Fibroblast of villous mesenchyme (primary cell): Measurements from ENCODE around the gene PBX1. TPM values are rescaled to one million over a fixed set of nuclear protein-coding genes. Genes with fewer than 3 reads are reported as not detected.
"Not testable (repeated sequence)": the region's sequence is repeated elsewhere in the genome, so short reads cannot be mapped to it uniquely, and the experiment has no call there.

Experiments
- DNase-seq: peaks from one replicate; pipeline ENCODE4 v3.0.0-alpha.2; 2010; ENCODE audit warnings: low read depth
- H3K4me3 ChIP-seq: 2 replicates; pipeline ENCODE4 v1.5.1; 2011; ENCODE audit warnings: low read depth, mild to moderate bottlenecking, low read length
- CTCF ChIP-seq: IDR thresholded peaks from 2 replicates; pipeline ENCODE4 v1.5.1; 2012; ENCODE audit warnings: low read depth, mild to moderate bottlenecking, low read length; ENCODE audit not compliant: insufficient read depth
- total RNA-seq: library from RNA; depleted of rRNA; stranded (reverse); fragments of >200 nt; gene quantifications from 2 replicates; pipeline ENCODE4 v1.2.3, GENCODE V29; 2012

Gene PBX1
- total RNA-seq, 1 donor: 67.4 TPM

- no peak for TF ChIP-seq CTCF
- DNase-seq: peak; percentile 58
- H3K4me3 ChIP-seq: no peak overlapping the region
These were observed 43.6 kb downstream of the PBX1 start for GRCh38 chr1:164602480-164603093.

- not testable (repeated sequence) for DNase-seq, H3K4me3 ChIP-seq
These were observed 44.8 kb downstream of the PBX1 start for GRCh38 chr1:164603805-164604204.

- no peak for TF ChIP-seq CTCF
- no peak overlapping the region for H3K4me3 ChIP-seq
- DNase-seq: peak; percentile 25
These were observed 45.6 kb downstream of the PBX1 start for GRCh38 chr1:164604541-164604940.

GRCh38 chr1:164605254-164606091, 46.5 kb downstream of the PBX1 start:
- no peak for TF ChIP-seq CTCF
- DNase-seq: no peak
- no peak overlapping the region for H3K4me3 ChIP-seq

GRCh38 chr1:164607351-164607750, 48.4 kb downstream of the PBX1 start:
- no peak overlapping the region for H3K4me3 ChIP-seq
- DNase-seq: no peak
- no peak for TF ChIP-seq CTCF

GRCh38 chr1:164608651-164609057, 49.7 kb downstream of the PBX1 start:
- H3K4me3 ChIP-seq: no peak overlapping the region
- DNase-seq: no peak
- TF ChIP-seq CTCF: no peak

GRCh38 chr1:164609089-164609488, 50.1 kb downstream of the PBX1 start:
- no peak for DNase-seq
- TF ChIP-seq CTCF: no peak

More at GRCh38 chr1:164609089-164609488, 50.1 kb downstream of the PBX1 start:
- no peak overlapping the region for H3K4me3 ChIP-seq
